HG03135 (cell line): Measurements from ENCODE around the gene ASTE1.
"Not testable (repeated sequence)": the region's sequence is repeated elsewhere in the genome, so short reads cannot be mapped to it uniquely, and the experiment has no call there.

Source experiments
- ATAC-seq: cut with Tn5 transposase; IDR thresholded peaks from one replicate; pipeline ENCODE4 v1.9.1; 2021; ENCODE audit warnings: mild to moderate bottlenecking, moderate library complexity; ENCODE audit not compliant: unreplicated experiment

ASTE1 gene

DNA sequence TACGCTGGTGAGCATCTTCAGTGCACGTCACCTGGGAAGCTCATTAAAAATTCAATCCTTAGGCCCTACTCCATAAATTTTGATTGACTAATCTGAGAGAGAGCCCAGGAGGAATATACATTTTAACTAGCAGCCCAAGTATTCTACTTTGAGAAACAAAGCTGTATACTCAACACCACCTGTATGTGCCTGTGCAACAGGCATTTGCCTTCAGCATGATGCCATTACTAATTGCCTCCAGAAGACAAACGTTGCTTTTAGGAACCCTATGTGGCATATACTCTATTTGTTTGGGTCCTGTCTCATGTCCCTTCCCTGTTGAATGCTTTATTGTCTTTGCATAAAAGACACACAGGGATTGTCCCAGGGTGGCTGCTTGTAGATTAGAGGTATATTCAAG lies 7.7 kb downstream of the ASTE1 start:
- no peak for ATAC-seq

GRCh38 chr3:131009698-131010097 lies 16.9 kb downstream of the ASTE1 start:
- ATAC-seq, result no peak

DNA sequence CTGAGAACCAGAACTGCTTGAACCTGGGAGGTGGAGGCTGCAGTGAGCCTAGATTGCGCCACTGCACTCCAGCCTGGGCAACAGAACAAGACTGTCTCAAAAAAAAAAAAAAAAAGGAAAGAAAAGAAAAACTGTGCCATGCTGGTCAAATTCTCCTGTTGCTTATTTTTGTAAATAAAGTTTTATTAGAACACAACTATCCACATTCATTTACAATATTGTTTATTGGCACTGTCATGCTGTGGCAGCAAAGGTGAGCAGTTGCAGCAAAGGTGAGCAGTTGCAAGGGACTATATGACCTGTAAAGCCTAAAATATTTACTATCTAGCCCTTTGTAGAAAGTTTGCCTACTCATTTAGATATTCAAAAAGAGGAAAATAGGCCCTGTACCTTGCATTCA lies 18.3 kb downstream of the ASTE1 start:
- no peak for ATAC-seq

- ATAC-seq, result no peak
These were observed 18.8 kb downstream of the ASTE1 start for GRCh38 chr3:131007782-131008181.

- no peak for ATAC-seq
These were observed 19.4 kb downstream of the ASTE1 start for GRCh38 chr3:131007256-131007655.

- ATAC-seq, result no peak
These were observed 22.0 kb downstream of the ASTE1 start for GRCh38 chr3:131004603-131005002.

GRCh38 chr3:131001071-131001470 lies 25.6 kb downstream of the ASTE1 start:
- no peak for ATAC-seq

DNA sequence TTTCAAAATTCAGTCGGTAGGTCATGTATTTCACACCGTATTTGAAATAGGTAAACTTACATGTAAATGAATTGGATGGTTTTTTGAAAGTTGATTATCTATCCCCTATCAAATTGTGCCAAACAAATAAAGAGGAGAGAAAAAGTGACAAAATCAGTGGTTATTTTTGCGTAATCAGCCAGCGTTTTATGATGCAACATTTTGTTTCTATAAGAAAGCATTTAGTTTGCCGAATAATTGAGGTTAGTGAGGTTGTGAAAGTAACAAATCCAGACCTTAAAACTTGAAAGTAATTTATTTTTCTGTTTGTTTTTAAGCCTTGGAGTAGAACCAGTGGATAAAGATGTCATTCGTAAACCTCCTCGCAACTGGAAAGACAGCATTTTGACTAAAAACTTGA lies 29.3 kb downstream of the ASTE1 start:
- ATAC-seq, result no peak

- no peak for ATAC-seq
These were observed 34.3 kb downstream of the ASTE1 start for GRCh38 chr3:130992344-130992743.

- ATAC-seq, result no peak
These were observed 35.5 kb downstream of the ASTE1 start for GRCh38 chr3:130991126-130991525.

GRCh38 chr3:130990282-130990681 lies 36.3 kb downstream of the ASTE1 start:
- no peak for ATAC-seq

DNA sequence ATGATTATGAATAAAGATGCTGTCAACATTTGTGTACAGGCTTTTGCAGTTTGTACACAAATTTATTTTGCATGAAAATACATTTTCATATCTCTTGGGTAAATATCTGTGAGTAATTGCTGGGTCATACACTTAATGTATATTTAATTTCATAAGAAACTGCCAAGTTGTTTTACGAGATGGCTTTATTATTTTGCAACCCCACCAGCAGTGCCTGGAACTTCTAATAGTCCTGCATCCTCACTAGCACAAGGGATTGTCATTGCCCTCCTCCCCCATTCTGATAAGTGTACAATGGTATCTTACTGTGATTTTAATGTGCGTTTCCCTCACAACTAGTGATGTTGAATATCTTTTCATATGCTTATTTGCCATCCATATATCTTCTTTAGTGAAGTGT lies 45.2 kb downstream of the ASTE1 start:
- no peak for ATAC-seq

GRCh38 chr3:130979117-130979516 lies 47.5 kb downstream of the ASTE1 start:
- ATAC-seq, result no peak

- no peak for ATAC-seq
These were observed 49.9 kb downstream of the ASTE1 start for GRCh38 chr3:130976706-130977105.

DNA sequence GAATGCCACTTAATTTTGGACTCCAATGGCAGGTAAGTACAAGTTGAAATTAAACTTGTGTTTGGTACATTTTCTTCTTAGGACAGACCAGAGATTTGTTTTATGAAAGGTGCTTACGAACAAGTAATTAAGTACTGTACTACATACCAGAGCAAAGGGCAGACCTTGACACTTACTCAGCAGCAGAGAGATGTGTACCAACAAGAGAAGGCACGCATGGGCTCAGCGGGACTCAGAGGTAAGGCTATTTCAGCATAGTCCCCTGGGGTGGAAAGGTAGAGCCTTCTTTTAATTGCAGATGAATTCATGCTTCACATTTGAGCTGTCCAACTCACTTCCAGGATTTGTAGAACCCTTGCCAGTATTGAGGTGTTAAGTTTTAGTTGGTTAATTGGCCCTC lies 51.4 kb downstream of the ASTE1 start:
- no peak for ATAC-seq

DNA sequence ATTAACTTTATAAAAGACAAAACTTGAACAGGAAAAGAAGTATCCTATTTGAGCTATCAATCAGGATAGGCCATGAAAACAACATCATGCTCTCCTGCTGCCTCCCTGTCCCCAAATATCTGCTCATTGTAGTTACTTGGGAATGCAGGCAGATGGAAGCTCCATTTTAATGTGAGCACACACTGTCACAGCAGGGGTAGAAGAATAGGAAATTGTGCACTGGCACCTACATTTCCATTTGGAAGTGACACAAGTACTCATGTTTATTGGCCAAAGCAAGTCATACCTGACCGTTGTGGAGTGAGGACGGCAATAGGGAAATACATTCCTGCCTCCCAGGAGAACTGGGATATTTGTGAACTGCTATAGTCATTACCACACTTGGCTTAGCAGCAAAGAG lies 52.4 kb downstream of the ASTE1 start:
- no peak for ATAC-seq

DNA sequence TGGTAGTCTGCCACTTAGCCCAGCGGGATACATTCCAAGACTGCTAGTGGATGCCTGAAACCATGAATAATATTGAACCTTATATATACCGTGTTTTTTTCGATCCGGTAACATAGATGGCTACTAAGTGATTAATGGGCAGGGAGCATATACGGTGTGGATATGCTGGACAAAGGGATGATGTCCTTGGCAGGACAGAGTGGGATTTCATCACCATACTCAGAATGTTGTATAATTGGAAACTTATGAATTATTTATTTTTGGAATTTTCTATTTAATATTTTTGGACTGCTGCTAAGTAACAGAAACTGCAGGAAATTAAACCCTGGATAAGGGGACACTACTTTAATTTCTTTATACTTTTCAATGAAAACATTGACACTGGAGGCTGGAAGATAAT lies 53.2 kb downstream of the ASTE1 start:
- no peak for ATAC-seq

GRCh38 chr3:130972592-130972991 lies 54.0 kb downstream of the ASTE1 start:
- not testable (repeated sequence) for ATAC-seq

DNA sequence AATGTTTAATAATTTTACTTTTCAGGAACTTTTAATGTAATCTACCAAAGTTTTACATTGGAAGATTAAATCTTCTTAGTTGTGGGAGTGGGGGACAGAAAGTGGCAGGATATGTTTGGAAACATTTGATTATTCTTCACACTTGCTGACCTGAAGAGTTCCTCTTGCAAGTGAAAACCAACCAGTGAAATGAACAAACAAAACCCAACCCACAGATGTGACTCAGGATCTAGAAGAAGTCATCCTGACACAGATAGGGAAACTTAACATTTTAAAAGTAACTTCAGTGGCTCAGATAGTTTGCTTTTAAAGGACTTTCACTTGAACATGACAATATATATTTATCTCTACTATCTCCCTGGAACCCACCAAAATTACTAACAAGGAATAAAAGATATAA lies 55.4 kb downstream of the ASTE1 start:
- no peak for ATAC-seq

DNA sequence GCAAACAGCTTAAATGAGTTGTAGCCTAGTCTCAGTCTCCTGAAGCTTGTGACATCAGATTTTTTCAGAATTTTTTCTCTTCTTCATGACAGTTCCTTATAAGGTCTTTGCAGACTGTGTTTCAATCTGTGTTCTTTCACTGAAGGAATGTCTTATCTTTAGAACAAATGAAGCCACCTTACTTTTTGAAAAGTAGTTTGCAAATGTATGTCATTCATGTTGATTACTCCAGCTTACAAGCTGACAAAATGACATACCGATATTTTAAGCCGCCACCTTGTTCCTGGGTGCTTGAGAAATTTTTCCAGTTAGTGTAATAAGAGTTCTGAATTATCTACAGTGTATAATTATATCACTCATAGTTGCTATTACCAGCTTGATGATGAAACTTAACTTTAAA lies 57.0 kb downstream of the ASTE1 start:
- ATAC-seq, result no peak

DNA sequence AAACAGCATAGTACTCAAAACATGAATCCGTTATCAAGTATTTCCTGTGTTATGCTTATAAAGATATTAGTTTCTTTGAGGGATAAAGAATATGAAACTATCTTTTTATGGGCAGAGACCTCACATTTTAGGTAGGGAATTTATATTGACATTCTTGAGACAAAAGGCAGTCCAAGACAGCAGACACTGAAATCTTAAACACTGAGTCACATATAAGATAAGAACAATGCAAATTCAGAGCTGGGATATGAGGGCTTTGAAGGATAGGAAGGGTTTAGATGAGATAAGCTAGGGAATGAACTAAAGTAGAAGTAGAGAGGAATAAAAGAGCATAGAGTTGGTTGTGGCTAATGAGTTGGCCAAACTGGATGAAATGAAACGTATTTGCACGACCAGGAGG lies 58.4 kb downstream of the ASTE1 start:
- ATAC-seq, result no peak

- ATAC-seq, result no peak
These were observed 59.3 kb downstream of the ASTE1 start for GRCh38 chr3:130967281-130967680.

DNA sequence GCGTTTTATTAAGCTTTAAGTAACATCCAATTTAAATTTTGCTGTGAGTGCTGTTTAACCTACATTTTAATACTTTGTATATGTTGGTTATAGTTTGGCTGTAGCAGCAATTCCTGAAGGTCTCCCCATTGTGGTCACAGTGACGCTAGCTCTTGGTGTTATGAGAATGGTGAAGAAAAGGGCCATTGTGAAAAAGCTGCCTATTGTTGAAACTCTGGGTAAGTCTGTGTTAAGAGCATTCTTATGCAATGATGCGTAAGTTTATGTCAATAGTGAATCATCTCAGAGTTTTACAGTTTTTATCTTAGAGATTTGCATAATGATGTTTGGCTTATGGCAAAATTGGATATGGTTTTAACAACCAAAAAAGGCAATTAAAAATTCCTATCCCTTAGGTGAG lies 62.7 kb downstream of the ASTE1 start:
- no peak for ATAC-seq
